K562 (cell line): ENCODE data around the gene PLEKHA8. TPM values are rescaled to one million over a fixed set of nuclear protein-coding genes. Genes with fewer than 3 reads are reported as not detected.
A peak's percentile ranks its signal among the peaks of the same experiment; 100 is the strongest.

Experiments
- ARID1B ChIP-seq: fragments of 450-650 bp; IDR thresholded peaks from 2 replicates; pipeline ENCODE4 v1.6.1; 2016; ENCODE audit warnings: antibody characterized with exemption, mild to moderate bottlenecking, inconsistent platforms
- DIDO1 ChIP-seq: fragments of 450-650 bp; IDR thresholded peaks from 2 replicates; pipeline ENCODE4 v1.6.1; 2016; ENCODE audit warnings: low read depth, missing biosample characterization, missing genetic modification characterization
- E2F3 ChIP-seq: fragments of 250-450 bp; sonication (Bioruptor Pico); IDR thresholded peaks from 2 replicates; pipeline ENCODE4 v1.4.0; 2020; ENCODE audit warnings: mild to moderate bottlenecking
- ELK3 ChIP-seq: fragments of 450-650 bp; formaldehyde crosslinking; IDR thresholded peaks from 2 replicates; pipeline ENCODE4 v1.4.0; 2020; ENCODE audit warnings: mild to moderate bottlenecking
- GATA2 ChIP-seq: sonication (generic); formaldehyde crosslinking; IDR thresholded peaks from 2 replicates; pipeline ENCODE4 v1.4.0; 2020; ENCODE audit warnings: mild to moderate bottlenecking, missing genetic modification reagents
- GATAD2B ChIP-seq: fragments of 450-650 bp; IDR thresholded peaks from 2 replicates; pipeline ENCODE4 v1.6.1; 2017; ENCODE audit warnings: mild to moderate bottlenecking, borderline replicate concordance
- ILK ChIP-seq: fragments of 450-650 bp; IDR thresholded peaks from 2 replicates; pipeline ENCODE4 v1.6.1; 2016; ENCODE audit warnings: missing genetic modification characterization, low read depth, mild to moderate bottlenecking, missing compliant biosample characterization, moderate library complexity, borderline replicate concordance
- KLF1 ChIP-seq: fragments of 450-650 bp; IDR thresholded peaks from 2 replicates; pipeline ENCODE4 v1.6.1; 2016; ENCODE audit warnings: missing genetic modification characterization, missing compliant biosample characterization
- KLF10 ChIP-seq: fragments of 250-450 bp; sonication (Bioruptor Pico); IDR thresholded peaks from 2 replicates; pipeline ENCODE4 v1.6.1; 2021; ENCODE audit warnings: matching md5 sums
- MCM7 ChIP-seq, 2 experiments: fragments of 450-650 bp; IDR thresholded peaks; 2 replicates each; pipeline ENCODE4 v1.6.1; 2016 to 2018
- MEF2D ChIP-seq: conservative IDR thresholded peaks from 2 replicates; pipeline ENCODE4 v1.6.1; 2016; ENCODE audit warnings: low read depth, missing genetic modification characterization, missing compliant biosample characterization
- MTF1 ChIP-seq: fragments of 250-450 bp; sonication (Bioruptor Pico); IDR thresholded peaks from 2 replicates; pipeline ENCODE4 v1.9.0; 2021; ENCODE audit warnings: moderate library complexity, mild to moderate bottlenecking, inconsistent platforms, borderline replicate concordance
- SRSF9 ChIP-seq: fragments of 200-400 bp; formaldehyde crosslinking; IDR thresholded peaks from 2 replicates; pipeline ENCODE4 v1.6.1; 2017; ENCODE audit warnings: low read depth, low read length, borderline replicate concordance
- TAF1 ChIP-seq: IDR thresholded peaks from 2 replicates; pipeline ENCODE4 v1.6.1; 2011; ENCODE audit warnings: mild to moderate bottlenecking, low read length, moderate library complexity; ENCODE audit not compliant: insufficient read depth, control insufficient read depth, severe bottlenecking; ENCODE audit errors: extremely low read depth
- TAF7 ChIP-seq: fragments of 450-650 bp; IDR thresholded peaks from 2 replicates; pipeline ENCODE4 v1.6.1; 2016; ENCODE audit warnings: missing genetic modification characterization, missing compliant biosample characterization
- TAL1 ChIP-seq: fragments of 450-650 bp; IDR thresholded peaks from 2 replicates; pipeline ENCODE4 v1.6.1; 2016; ENCODE audit warnings: mild to moderate bottlenecking
- TCFL5 ChIP-seq: fragments of 250-450 bp; sonication (Bioruptor Pico); conservative IDR thresholded peaks from 2 replicates; pipeline ENCODE4 v1.6.1; 2021; ENCODE audit warnings: mild to moderate bottlenecking, moderate library complexity, matching md5 sums
- TSC22D4 ChIP-seq: fragments of 450-650 bp; IDR thresholded peaks from 2 replicates; pipeline ENCODE4 v1.6.1; 2016; ENCODE audit warnings: missing genetic modification characterization, missing biosample characterization, control low read depth
- ZBTB2 ChIP-seq: fragments of 450-650 bp; IDR thresholded peaks from 2 replicates; pipeline ENCODE4 v1.6.1; 2016; ENCODE audit warnings: antibody characterized with exemption
- ZBTB26 ChIP-seq: fragments of 450-650 bp; formaldehyde crosslinking; IDR thresholded peaks from 2 replicates; pipeline ENCODE4 v1.4.0; 2022; ENCODE audit warnings: missing genetic modification characterization
- ZNF766 ChIP-seq: fragments of 200-800 bp; sonication (Bioruptor generic); conservative IDR thresholded peaks from 2 replicates; pipeline ENCODE4 v1.6.1; 2016; ENCODE audit warnings: missing genetic modification characterization, missing compliant biosample characterization
- polyA plus RNA-seq, 8 experiments: library from polyadenylated mRNA; depleted of rRNA in 4 of 8; stranded (reverse) in 5 of 8; unstranded in 3 of 8; fragments of >200 nt; fragmentation: Nextera tagmentation in 2 of 8; fragmentation: Illumina TruSeq in 1 of 8; extraction: Ambion mirVana in 2 of 8; extraction: Trizol in 1 of 8; gene quantifications; 2 replicates each; pipeline versions ENCODE4 v1.2.1 to v1.2.3, GENCODE V29; 2011 to 2014; ENCODE audit warnings: inconsistent platforms in 1 of 8, missing spikeins in 1 of 8
- total RNA-seq, 7 experiments: library from RNA; depleted of rRNA in 6 of 7; stranded (reverse); fragments of >200 nt in 6 of 7; fragmentation: Illumina TruSeq in 2 of 7; extraction: Trizol in 2 of 7; gene quantifications; 2 replicates each; pipeline versions ENCODE4 v1.2.1 to v1.2.3, GENCODE V29; 2011 to 2021; ENCODE audit warnings: low replicate concordance in 1 of 7

Gene PLEKHA8
- total and polyA plus RNA-seq, 9 of the 15 experiments (the other 6 are each of a cell fraction or from before 2014, with no cell fraction given), result 3.2 to 16.3 (median 11.8) TPM

GRCh38 chr7:30036220-30036619 is 8.0 kb downstream of the PLEKHA8 start (continued):
- TF ChIP-seq MEF2D, result no peak
- TF ChIP-seq TSC22D4, result no peak
- TF ChIP-seq GATAD2B, result peak; percentile 77; the same call in 1 of the 2 replicates
- TF ChIP-seq ZBTB26 (CRISPR knock-in tag), result no peak
- no peak for TF ChIP-seq E2F3 (CRISPR knock-in tag)
- no peak for TF ChIP-seq KLF1 (tag)
- TF ChIP-seq ILK (tag), result no peak
- TF ChIP-seq TAL1, result no peak
- TF ChIP-seq MTF1 (CRISPR knock-in tag), result no peak
- no peak for TF ChIP-seq TAF7
- 0 out of 4 replicates have a peak, but pooled peaks of 1 of the 2 experiments have one; percentile 11 for TF ChIP-seq MCM7 (IDR thresholded peaks at IDR 0.05)
- TF ChIP-seq TCFL5 (CRISPR knock-in tag), result no peak
- TF ChIP-seq ARID1B, result no peak
- no peak for TF ChIP-seq ZNF766 (CRISPR knock-in tag)
- no peak for TF ChIP-seq DIDO1 (tag)
- no peak for TF ChIP-seq KLF10 (CRISPR knock-in tag)
- TF ChIP-seq ZBTB2, result peak; percentile 66; the same call in 1 of the 2 replicates
- TF ChIP-seq GATA2, result peak; percentile 30; the same call in 1 of the 2 replicates
- no peak for TF ChIP-seq TAF1
- no peak for TF ChIP-seq SRSF9
- no peak for TF ChIP-seq ELK3
- TF ChIP-seq, all 486 proteins: peak for 6
